Bone marrow (tissue), 2 donors: ENCODE results near the gene IGFLR1.

ENCODE experiments used
- DNase-seq, 2 donors: peaks; one replicate each; lab custom pipeline; 2025; lab: John Stamatoyannopoulos, UW

IGFLR1 gene, protein sequence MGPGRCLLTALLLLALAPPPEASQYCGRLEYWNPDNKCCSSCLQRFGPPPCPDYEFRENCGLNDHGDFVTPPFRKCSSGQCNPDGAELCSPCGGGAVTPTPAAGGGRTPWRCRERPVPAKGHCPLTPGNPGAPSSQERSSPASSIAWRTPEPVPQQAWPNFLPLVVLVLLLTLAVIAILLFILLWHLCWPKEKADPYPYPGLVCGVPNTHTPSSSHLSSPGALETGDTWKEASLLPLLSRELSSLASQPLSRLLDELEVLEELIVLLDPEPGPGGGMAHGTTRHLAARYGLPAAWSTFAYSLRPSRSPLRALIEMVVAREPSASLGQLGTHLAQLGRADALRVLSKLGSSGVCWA

DNA sequence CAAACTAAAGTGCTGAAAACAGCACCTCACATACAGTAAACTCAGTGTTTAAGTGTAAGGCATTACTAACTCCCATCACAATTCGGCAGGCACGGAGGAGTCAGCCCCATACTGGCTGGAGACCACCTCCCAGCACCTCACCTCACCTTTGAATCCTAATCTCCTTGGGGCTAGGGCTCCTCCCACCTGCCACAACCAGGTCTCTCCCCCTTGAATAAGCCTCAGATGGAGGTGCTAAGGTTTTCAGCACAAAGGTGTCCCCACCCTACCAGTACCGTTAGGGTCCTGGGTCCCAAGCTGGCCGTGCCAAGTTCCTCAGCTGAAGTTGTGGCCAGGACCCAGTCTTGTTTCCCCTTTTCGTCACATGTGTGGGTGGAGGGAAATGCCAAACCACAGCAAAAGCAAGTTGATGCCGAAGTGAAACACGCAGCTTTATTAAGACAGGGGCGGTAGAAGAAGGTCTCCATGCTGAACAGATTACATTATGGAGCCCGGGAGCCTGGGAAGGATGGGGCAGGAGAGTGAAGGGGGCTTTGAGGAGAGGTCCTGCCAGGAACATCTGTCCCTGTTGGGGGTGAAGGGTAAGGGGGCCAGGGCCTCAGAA is at the start of gene IGFLR1:
Gene IGFLR1, minus strand, starts transcription at position 332 of the 604 bp plus-strand sequence. CDS start 1,272 bp downstream, outside the sequence.
- DNase-seq, result peak; percentile 22 to 51

DNA sequence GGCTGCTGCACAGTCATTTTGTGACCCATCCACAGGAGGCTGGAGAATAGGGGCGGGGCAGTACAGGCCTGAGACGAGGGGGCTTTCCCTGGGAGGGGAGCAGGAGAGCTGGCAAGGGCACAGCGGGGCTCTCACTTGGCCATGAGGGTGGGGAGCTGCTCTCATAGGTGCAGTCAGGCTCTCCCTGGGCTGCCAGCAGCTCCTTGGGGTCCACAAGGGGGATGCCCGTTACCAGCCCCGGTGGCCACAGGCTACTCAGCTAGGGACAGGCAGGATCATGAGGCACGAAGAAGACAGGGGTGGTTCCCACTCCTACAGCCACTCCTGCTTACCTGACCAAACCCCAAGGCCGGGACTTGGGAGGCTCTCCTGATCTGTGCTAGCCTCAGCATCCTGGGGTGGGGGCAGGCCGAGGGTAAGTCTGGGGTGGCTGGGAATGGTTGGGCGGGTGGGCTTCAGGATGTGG is 49.6 kb upstream of the IGFLR1 start:
- no peak for DNase-seq

DNA sequence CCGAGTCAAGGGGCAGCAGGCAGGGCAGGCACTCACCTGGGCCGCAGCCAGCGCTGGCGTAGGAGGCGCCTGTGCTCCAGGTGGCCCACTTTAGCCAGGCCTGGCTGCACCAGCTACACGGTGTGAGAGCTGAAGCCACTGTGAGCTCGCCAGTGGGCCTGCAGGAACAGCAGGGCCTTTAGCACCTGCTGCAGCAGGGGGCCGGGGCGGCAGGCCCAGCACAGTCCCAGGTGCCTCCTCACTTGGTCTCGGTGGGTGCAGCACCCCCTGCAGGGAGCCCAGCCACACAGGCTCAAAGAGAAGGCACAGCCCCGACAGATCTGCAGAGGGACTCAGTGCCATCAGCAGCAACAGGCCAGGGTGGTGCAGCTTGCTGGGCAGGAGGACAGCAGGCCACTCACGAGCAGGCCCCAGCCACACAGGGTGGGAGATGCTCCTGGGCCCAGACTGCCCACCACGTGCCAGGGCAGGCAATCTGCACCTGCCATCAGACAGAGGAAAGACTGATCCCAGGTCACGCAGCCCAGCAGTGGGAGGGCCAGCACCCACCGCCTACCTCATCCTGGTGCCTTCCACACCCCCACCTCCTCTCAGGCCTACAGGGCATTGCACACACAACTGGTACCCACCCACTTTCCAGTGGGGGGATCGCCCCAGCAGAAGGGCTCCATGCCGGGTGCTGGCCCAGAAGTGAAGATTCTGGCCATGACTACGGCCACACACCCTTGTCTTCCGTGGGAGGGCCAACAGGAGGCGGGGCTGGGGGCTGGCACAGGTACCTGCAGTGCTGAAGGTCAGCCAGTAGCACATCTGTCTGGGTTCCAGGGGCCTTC is 48.9 kb upstream of the IGFLR1 start:
- no peak for DNase-seq

DNA sequence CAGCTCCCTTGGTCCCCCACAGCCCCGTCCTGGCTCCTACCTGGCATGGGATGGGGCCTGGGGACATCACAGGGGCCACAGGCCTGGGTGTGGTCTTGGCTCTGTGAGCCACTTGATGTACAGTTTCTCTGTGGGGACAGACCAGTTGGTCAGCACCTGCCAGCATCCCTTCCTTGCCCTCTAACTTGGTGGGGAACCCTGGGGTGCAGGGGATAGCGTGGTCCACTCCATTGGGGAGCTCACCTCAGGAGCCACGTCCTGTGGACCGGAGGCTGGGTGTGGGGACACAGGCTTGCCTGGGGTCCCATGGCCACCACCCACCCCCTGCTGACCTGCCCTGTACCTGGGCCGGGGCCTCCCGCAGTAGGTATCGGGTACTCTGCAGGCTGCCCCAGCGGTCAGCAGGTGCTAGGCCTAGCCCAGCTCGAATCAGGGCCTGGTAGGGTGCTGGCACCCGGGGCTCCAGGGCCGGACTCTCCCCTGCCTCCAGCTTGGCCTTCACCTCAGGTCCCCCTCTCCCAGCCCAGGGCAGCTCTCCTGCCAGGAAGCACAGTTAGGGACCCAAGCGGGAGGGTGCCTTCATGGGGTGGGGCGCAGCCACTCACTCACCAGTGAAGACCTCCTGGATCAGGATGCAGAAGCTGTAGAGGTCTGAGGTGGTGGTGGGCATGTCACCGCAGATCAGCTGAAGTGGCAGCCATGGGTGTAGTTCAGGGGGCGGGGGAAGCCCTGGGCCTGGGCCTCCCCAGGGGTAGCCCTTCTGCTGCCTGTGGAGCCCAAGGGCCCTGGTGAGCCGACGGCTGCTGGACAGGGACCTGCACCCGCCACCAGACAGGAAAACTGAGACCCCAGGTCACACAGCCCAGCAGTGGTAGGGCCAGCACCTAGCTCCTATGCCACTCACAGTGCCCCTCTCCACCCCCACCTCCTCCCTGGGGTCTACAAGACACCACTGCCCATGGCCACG is 48.0 kb upstream of the IGFLR1 start:
- no peak for DNase-seq

DNA sequence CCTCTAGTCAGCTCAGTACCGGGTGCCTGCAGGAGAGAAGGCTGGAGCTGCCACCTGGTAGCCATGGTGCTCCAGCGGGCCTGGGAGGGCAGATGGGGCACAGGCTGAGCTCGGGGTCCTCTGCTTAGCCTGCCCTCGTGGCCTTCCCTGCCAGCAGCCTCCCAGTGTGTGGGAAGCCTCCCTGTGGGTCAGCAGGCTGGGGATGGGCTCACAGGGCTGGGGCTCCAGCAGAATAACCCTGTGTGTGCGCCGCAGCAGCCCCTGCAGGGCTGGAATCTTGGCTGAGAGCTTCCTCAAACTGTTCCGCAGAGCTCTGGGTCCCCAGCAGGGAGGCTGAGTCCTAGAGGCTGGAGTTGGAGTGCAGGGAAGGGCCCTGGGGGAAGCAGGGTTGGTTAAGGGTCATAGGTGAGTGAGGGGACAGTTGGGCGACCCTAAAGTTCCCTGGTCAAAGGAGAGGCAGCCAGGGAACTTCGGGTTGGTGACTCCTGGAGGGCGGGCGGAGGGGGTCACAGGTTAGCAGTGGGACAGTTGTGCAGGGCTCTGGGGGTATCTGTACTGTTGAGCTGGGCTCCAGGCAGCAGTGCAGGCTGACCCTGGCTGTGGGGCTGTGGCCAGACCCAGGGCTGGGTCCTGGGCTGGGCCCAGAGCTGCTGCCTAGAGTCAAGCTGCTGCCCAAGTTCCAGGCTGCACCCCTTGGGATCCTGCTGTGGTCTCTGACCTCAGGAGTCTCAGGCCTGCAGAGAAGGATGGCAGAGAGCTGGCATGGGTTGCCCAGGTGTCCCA is 47.1 kb upstream of the IGFLR1 start:
- DNase-seq, result no peak

DNA sequence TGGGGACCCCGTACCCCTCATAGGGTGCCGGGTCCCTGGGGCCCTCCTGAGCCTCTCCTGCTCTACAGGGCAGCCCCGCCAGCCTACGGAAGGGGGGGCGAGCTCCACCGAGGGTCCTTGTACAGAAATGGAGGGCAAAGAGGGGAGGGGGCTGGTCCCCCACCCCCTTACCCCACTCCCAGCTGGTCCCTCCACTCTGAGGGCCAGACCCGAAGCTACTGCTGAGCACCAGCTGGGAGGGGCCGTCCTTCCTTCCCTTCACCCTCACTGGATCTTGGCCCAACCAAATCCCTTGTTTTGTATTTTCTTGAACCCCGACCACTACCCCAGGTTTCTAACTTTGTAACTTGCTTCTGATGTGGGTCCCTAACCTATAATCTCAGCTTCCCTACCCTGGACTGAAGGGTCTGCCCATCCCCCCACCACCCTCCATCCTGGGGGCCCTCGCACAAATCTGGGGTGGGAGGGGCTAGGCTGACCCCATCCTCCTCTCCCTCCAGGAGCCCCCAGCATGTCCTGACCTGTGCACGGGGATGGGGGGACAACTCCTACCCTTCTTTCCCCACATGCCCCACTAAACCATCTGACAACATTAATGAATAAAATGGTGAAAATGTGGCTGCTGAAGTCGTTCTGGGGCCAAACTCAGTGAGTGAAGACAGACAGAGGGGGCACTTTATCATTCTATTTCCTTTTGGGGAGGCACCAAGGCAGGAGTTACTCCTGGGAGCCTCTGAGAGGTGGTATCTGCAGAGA is 46.1 kb upstream of the IGFLR1 start:
- no peak for DNase-seq

DNA sequence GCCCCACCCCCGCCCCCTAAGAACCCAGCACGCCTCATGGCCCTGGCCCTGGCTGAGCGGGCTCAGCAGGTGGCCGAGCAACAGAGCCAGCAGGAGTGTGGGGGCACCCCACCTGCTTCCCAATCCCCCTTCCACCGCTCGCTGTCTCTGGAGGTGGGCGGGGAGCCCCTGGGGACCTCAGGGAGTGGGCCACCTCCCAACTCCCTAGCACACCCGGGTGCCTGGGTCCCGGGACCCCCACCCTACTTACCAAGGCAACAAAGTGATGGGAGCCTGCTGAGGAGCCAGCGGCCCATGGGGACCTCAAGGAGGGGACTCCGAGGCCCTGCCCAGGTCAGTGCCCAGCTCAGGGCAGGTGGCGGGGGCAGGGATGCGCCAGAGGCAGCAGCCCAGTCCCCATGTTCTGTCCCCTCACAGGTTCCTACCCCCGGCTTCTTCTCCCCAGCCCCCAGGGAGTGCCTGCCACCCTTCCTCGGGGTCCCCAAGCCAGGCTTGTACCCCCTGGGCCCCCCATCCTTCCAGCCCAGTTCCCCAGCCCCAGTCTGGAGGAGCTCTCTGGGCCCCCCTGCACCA is 45.1 kb upstream of the IGFLR1 start:
- DNase-seq, result no peak

DNA sequence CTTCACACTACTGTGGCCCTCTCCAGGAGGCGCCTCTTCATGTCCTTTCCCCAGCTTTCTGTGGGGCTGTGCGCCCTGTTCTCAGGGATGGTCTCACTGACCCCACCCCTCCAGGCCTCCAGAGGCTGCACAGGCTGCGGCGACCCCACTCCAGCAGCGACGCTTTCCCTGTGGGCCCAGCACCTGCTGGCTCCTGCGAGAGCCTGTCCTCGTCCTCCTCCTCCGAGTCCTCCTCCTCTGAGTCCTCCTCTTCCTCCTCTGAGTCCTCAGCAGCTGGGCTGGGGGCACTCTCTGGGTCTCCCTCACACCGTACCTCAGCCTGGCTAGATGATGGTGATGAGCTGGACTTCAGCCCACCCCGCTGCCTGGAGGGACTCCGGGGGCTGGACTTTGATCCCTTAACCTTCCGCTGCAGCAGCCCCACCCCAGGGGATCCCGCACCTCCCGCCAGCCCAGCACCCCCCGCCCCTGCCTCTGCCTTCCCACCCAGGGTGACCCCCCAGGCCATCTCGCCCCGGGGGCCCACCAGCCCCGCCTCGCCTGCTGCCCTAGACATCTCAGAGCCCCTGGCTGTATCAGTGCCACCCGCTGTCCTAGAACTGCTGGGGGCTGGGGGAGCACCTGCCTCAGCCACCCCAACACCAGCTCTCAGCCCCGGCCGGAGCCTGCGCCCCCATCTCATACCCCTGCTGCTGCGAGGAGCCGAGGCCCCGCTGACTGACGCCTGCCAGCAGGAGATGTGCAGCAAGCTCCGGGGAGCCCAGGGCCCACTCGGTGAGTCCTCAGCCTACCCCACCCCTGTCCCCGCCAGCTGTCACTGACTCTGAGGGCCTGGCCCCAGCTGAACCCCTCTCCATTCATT is 44.3 kb upstream of the IGFLR1 start:
- DNase-seq, result no peak

DNA sequence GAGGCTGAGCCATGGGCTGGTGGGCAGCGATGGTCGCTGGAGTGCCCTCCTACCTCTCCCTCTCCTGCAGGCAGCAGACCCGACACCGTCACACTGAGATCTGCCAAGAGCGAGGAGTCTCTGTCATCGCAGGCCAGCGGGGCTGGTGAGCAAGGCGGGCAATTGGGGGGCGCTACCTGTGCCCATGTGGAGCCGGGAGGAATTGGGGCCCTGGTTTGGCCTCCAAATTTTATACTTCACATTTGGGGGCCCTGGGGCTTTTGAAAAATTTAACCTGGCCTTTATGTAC is 43.0 kb upstream of the IGFLR1 start:
- DNase-seq, result no peak

DNA sequence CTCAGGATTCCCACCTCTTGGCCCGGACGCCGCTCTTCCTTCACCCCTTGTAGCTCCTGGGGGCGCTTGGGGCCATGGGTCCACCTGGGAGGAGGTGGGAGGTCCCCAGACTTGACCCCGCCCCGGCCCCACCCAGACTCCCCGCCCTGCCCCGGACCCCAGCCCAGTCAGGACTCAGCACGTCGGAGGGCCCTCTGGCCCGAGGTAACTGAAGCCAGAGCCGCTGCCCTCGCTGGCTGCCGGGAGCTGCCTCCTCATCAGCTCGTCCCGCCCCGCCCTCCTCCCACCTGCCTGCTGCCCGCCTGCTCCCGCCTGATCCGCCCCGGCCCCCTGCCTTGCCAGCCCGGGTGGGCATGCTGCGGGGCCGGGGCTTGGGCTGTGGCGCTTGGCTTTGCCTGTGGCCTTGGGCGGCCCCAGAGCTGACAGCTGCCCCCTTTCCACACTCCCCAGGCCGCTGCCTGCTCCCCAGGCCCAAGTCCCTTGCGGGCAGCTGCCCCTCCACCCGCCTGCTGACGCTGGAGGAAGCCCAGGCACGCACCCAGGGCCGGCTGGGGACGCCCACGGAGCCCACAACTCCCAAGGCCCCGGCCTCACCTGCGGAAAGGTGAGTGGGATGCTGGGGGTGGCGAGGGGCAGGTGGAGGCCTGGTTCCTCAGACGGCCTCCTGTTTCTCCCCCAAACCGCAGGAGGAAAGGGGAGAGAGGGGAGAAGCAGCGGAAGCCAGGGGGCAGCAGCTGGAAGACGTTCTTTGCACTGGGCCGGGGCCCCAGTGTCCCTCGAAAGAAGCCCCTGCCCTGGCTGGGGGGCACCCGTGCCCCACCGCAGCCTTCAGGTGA is 42.5 kb upstream of the IGFLR1 start:
- no peak for DNase-seq

DNA sequence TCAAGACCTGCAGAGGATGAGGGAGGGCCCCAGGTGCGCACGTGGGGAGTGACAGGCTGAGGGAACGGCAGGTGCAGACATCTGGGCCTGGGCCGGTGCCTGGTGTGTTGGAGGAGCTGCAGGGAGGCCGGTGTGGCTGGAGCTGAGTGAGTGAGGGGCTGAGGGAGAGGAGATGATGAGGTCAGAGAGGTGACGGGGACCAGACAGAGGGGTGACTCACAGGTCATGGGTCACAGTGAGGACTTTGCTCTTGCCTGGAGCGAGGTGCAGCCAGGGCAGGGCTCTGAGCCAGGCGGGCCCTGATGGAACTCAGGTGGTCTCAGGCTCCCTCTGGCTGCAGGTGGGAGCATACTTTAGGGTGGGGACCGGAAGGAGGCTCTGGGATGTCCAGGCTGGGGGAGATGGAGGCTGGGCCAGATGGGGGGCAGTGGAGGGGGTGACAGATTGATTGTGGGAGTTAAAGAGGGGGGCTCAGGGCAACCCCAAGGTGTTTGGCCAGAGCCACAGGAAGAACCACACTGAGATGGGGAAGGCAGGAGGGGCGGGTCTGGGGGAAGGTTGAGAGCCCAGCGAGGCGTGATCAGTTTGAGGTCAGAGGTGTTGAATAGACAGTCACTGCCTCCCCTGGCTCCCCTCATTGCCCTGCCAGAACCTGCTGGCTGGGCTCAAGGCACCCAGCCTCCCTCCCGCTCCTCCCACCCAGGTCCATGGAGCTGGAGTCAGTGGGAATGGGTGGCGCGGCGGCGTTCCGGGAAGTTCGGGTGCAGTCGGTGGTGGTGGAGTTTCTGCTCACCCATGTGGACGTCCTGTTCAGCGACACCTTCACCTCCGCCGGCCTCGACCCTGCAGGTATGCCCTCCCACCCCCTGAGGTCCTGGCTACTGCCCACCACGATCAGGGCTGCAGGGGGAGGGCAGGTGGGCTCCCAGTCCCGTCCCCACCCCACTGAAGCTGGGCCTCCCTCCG is 41.5 kb upstream of the IGFLR1 start:
- no peak for DNase-seq

DNA sequence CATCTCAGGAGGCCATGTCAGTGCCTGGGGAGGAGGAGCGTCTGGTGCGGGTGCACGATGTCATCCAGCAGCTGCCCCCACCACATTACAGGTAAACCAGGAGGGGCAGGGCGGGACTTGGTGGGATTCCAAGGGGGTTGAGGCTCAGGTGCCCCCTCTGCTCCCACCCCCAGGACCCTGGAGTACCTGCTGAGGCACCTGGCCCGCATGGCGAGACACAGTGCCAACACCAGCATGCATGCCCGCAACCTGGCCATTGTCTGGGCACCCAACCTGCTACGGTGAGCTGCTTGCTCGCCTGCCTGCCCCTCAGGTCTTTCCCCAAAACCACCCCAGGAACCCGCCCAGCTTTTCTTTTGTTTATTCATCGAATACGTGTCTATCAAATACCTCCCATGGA is 40.3 kb upstream of the IGFLR1 start:
- DNase-seq, result no peak

DNA sequence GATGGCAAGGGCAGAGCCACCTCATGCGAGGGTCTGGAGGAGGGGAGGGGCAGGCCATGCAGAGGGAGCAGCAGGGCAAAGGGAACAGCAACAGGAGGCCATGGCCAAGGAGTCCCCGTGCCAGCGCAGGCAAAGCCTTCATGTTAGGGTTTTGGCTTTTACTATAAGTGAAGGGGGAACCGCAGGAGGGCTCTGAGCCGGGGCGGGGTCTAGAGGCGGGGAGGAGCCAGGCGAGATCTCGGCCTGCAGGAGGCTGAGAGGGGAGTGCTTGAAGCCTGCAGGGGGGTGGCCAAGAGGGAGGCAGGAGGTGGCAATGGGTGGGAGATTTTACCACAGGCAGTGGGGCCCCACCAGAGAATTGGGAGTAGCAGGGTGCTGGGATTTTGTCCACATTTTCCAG is 39.4 kb upstream of the IGFLR1 start:
- no peak for DNase-seq

DNA sequence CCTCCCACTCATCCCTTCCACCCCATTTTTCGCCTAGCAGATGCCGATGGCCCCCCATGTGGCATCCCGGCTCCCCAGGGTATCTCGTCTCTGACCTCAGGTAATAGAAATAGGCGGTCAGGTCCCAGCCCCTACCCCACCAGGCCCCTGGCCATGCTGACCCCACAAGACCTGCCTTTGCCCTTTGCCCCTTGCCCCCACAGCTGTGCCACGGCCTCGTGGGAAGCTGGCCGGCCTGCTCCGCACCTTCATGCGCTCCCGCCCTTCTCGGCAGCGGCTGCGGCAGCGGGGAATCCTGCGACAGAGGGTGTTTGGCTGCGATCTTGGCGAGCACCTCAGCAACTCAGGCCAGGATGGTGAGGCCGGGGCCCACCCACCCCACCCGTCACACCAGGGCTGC is 38.5 kb upstream of the IGFLR1 start:
- DNase-seq, result no peak

DNA sequence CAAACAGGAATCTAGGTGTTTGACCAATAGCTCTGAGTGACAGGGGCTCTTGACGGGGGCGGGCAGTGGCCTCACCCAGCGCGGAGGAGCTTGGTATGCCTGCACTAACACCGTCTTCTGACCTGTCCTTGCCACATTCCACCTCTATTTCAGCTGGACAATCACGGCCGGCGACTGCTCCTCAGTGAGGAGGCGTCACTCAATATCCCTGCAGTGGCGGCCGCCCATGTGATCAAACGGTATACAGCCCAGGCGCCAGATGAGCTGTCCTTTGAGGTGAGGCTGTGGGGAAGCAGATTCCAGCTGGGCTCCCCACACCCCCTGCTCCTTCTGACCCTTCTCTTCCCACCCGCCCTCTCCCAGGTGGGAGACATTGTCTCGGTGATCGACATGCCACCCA is 37.8 kb upstream of the IGFLR1 start:
- DNase-seq, result no peak

DNA sequence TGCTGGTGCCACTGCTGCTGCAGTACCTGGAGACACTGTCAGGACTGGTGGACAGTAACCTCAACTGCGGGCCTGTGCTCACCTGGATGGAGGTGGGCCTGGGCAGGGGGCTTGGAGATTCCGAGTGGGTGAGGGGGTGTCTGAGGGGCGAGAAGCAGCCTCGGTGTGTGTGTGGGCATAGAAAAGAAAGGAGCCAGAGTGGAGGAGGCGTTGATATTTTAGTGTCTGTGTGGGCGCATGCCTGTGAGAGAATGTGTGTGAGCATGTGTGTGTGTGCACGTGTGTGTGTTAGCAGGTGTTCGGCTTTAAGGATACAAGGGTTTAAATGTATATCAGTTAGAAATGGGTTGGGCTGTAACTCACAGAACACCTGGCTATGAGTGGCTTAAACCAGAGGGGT is 36.8 kb upstream of the IGFLR1 start:
- no peak for DNase-seq

DNA sequence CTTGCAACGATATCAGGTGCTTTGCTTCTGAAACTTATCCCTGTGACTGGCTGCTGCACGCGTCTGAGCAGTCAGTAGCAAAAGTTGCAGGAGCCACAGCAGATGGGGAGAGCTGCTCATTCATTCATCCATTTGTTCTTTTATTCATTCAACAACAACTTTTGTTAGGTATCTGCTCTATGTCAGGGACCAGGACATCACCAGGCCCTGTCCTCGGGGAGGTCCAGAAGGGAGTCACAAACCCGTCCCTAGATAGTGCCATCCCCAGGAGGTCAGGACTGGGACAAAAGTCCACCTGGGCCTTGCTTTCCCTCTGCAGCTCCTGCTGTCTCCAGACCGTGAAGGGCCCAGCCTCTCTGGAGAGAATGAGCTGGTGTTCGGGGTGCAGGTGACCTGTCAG is 35.7 kb upstream of the IGFLR1 start:
- DNase-seq, result no peak
